Stimulated activated CD4-positive, alpha-beta T cell treated with anti-CD3 and anti-CD28 coated beads, Interleukin-1b, Interleukin-23, amount 100 ng/mL, for 48 hours (primary cell): ENCODE measurements around the gene MYOC.
"Not testable (repeated sequence)": the region's sequence is repeated elsewhere in the genome, so short reads cannot be mapped to it uniquely, and the experiment has no call there.

Experiments
- DNase-seq: peaks from one replicate; pipeline ENCODE4 v3.0.0-alpha.2; 2020

Gene MYOC

DNA sequence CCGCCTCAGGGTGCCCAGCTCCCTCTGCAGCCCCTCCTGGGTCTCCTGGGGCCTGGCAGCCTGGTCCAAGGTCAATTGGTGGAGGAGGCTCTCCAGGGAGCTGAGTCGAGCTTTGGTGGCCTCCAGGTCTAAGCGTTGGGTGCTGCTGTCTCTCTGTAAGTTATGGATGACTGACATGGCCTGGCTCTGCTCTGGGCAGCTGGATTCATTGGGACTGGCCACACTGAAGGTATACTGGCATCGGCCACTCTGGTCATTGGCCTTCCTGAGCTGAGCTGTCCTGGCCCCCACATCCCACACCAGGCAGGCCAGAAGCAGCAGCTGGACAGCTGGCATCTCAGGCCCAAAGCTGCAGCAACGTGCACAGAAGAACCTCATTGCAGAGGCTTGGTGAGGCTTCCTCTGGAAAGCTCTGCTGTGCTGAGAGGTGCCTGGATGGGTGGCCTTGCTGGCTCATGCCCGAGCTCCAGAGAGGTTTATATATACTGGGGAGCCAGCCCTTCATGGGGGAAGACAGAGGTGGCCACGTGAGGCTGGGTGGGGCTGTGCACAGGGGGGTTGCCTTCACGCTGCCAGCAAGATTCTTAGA lies at the start of gene MYOC:
Gene MYOC (minus strand): TSS at position 455 of the 589 bp plus-strand sequence. CDS start 77 bp downstream, at position 378.
- no peak for DNase-seq

DNA sequence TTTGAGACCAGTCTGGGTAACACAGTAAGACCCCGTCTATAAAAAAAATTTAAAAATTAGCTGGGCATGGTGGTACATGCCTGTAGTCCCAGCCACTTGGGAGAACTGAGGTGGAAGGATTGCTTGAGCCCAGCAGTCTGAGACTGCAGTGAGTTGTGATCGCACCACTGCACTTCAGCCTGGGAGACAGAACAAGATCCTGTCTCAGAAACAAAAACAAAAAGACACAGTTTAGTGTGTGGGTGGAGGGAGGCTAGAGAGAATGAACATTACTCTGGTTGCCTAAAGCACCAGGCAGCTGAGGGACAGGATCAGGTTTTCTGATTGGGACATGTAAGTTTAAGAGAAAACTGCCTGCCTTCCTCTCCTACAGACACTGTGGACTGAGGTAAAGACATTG lies 47.0 kb upstream of the MYOC start:
- no peak for DNase-seq

DNA sequence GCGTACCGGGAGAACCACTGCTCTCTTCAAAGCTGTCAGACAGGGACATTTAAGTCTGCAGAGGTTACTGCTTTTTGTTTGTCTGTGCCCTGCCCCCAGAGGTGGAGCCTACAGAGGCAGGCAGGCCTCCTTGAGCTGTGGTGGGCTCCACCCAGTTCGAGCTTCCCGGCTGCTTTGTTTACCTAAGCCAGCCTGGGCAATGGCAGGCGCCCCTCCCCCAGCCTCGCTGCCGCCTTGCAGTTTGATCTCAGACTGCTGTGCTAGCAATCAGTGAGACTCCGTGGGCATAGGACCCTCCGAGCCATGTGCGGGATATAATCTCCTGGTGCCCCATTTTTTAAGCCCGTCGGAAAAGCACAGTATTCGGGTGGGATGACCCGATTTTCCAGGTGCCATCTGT lies 43.3 kb upstream of the MYOC start:
- not testable (repeated sequence) for DNase-seq

DNA sequence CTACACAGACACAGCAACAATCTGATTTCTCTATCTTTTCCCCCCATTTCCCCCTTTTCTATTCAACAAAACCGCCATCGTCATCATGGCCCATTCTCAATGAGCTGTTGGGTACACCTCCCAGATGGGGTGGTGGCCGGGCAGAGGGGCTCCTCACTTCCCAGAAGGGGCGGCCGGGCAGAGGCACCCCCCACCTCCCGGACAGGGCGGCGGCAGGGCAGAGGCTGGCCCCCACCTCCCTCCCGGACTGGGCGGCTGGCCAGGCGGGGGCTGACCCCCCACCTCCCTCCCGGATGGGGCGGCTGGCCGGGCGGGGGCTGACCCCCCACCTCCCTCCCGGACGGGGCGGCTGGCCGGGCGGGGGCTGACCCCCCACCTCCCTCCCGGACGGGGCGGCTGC lies 41.1 kb upstream of the MYOC start:
- not testable (repeated sequence) for DNase-seq

DNA sequence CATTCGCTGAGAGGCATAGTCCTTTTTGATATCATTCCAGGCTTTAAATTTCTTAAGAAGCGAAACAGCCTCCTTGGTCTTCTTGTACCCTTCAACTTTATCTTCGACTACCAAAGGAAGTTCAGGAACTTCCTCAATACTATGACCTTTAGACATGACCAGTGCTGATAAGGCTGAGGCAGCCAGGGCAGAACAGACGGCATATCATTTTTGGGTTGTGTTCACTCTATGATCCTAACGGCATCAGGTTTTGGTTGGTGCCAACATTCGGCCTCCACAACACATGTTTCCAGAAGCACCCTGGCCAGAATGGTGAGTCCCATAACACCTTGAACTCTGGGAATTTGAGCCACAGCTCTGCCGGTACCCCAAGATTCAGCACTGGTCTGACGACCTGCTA lies 31.4 kb upstream of the MYOC start:
- DNase-seq = no peak

DNA sequence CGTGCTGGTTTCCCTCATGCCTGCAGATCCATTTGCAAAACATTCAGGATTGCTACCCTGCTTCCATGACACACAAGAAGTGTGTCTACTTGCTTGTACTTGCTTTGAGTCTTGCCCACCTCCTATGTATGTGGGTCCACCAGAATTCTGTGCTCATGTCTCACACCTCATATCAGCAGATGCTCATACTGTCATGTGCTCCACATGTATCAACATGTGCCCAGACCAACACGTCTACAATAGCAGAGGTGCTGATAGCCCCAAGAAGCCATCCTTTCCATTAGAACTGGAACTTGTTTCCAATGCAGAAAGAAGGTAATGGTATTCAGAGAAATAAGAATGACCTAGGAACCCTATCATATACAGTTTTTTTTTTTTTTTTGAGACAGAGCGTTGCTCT lies 27.9 kb upstream of the MYOC start:
- no peak for DNase-seq

DNA sequence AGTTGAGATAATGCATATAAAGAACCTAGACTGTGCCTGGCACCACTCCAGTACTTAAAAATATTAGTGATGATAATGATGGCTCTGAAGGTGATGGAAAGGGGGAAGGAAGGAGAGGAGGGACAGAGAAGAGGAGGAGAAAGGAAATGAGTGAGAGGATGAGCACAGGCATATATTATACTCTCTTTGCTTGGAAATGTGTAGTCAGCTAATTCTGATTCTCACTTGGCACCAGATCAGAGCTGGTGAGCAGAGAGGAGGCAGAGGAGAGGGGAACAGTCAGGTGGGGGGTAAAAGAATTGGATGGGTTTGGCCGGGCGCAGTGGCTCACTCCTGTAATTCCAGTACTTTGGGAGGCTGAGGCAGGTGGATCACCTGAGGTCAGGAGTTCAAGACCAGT lies 24.3 kb upstream of the MYOC start:
- no peak for DNase-seq

DNA sequence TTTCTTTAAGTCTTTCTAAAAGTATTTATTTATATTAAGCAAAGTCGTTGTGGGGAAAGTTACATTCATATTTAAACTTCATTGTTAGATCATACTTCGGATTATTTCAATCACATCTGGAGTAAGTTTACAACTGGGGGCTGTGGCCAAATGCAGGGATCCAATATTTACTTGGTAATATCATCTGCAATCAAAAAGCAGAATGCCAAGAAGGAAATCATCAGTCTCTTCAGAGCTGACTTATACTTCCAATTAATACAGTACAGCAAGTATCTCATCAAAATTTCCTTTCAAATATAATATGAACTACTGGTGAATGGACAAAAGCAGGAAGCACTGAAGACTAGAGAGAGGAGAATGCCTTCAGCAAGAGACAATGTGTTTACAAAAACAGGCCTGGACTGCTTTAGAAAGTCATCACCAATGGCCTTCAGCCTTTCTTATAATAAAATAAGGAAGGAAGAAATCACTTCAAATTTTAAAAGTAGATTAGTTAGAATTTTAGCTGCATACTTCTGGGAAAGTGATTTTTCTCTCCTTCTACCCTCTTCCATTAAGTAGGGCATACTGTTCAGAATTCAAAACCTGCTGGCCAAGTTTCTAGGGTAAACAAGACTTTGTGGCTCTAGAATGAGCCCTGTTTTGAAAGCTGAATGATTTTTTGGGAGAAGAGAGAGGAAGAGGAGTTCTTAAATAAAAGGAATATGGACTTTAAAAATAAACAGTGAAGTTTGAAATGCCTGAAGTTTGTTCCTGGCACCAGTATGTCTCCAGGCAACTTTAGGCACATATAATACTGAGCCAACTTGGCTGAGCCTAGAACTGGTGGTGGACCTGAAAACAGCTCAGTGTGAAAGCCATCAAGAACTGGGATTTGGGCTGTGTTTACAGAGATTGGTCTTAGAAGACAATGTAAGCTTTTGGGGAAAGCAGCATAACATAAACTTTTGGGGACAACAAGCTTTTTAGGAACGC lies 22.2 kb upstream of the MYOC start:
- DNase-seq = no peak

DNA sequence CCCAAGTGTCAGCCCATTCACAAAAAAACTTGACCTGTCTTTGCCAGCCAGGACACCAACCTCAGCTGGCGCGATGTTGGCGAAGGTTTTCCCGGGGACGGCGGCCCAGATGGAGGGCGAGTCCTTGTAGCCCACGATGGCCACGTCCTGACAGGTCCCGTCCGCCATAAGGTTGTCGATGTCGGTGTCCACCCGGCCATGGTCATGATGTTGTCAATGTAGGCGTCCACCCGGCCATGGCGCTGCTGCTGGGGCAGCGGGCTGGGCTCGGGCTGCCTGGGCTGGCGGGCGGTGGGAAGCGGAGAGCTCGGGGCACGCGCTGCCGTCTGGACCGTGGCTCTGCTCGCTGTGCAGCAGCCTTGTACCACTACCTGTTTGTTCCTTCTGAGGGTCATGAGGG lies 18.3 kb upstream of the MYOC start:
- DNase-seq = no peak

DNA sequence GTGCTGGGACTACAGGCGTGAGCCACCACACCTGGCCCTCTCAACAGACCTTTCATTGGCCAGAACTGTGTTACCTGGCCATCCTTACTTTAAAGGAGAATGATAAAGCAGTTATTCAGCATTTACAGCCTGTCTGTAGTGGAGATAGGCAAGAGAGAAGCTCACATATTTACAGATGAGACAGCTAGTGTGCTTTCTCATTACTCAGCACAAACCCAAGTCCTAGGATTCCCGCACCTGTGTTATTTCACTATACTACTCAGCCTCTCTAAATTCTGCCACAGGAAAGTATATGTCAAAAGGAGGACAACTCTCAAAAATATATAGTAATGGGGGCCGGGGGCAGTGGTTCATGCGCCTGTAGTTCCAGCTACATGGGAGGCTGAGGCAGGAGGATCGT lies 15.9 kb upstream of the MYOC start:
- DNase-seq = no peak

DNA sequence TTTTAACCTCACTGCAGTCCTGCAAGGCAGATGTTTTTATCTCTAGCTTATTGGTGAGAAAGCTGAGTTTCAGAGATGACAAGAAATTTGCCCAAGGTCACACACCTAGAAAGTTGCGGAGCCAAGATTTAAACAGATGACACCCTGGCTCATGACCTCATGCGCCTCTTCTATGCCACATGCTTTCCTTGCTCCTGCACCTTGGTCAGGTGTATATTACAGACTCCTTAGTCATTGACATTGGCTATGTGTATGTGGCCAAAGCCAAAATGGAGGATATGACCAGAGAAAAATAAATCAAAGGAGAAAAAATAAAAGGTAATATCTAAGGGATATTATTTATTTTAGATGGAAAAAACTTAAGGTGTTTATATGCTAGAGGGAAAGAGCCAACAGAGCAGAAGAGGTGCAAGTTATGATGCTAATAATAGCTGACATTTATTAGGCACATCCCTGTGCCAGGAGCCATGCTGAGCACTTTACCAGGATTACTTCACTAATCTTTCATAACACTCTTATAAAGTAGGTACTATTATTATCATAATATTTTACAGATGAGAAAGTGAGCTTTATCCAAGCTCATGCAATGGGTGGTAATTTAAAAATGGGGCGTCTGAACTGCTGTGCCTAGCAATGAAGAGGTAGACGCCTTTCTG lies 13.8 kb upstream of the MYOC start:
- DNase-seq = no peak

DNA sequence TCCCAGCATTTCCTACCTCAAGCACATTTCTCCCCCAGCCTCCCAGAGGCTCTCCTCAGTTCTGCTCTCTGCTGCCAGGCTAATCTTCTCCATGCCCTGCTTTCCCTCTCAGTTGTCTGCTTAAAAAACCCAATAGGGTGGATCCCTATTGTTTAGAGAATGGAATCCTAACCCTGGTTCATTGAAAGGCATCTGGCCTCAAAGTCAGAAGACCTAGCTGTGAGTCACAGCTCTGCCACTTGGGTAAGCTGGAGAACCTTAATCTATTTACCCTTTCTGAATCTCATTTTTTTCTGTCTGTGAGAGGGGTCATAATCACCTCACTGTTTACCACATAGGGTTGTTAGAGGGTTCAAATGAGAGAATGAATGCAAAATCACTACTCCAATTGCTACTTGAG lies 12.5 kb upstream of the MYOC start:
- no peak for DNase-seq

DNA sequence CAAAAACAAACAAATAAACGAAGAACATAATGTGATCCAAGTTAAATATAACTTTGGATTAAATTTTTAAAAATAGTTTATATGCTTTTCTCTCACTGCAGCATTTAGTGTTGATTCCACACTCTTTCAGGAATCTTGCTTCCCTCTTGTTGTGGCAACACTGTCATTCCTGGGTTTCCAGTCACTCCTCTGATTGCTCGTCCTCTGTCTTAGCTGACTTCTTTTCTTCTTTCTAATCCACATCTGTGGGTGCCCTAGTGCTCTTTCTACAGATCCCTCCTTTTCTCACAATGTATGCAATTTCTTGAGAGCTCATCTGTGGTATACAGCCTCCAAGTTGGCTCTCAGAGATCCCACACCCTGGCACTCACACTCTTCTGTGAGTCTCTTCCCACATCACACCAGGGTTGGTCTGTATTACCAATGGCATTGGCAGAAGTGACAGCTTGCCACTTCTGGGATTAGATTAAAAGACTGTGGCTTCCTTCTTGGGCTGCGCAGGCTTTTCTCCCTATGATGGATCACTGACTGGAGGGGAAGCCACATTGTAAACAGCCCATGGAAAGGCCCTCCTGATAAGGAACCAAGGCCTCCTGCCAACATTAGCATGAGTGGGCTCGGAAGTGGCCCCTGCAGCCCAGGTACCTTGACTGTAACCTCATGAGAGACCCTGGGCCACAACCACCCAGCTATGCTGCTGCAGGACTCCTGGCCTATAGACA lies 11.5 kb upstream of the MYOC start:
- no peak for DNase-seq

DNA sequence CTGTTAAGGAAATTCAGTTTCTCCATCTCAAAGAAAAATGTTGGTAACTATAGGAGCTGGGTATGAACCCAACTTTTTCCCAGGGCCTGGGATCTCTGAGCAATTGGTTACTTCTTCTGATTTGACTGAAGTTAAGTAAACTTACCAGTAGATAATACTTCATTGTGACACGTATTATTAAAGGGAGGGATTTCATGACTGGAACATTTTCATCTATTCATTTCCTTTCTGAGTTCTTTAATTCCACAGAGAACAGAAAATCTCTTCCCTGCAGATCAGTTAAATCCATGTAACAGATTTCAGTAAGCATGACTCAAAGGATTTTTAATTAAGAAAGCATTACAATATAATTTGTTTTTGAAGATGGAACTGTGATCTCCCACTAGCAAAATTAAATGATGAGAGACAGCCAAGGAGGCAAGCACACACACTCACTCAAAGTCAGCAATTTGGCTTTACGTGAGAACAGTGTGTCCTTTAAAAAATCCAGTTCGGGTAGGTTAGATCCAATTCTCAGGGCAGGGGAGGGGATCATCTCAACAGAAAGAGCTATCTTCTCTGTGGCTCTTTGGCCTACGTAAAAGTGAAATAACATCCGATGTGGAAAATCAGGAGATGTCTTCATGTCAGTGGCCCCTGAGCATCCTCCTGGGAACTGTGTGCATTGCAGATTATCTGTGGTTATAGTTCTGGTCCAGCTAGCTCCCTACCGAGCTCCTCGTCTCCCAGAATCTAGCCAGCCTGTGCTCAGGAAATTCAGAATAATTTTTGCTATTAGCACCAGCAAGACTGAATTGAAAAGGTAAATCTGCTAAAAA lies 10.8 kb upstream of the MYOC start:
- DNase-seq = no peak

DNA sequence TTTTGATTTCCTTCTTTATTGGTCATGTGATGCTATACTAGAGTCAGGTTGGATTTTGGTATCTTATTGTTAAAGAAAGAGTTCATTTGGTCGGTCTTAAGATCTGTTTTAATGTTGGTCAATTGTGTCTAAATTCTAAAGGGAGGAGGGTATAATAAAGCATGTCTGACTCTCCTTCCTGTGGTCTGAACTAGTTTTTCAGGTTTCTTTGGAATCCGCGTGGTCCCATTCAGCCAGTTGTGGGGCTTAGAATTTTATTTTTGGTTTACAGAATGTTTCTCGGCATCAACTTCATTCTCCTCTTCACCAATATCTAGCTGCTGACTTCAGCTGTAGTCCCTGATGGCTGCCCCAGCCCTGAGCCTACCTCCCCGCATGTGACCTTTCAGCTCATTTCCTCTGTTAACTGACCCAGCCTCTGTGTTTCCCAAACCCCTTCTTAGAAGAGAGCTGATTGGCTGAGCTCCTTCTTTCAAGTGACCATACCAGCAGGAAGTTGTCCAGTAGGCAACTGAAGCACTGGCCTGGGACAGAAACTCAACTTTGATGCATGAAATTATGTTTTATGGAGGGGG lies 8.7 kb upstream of the MYOC start:
- no peak for DNase-seq

DNA sequence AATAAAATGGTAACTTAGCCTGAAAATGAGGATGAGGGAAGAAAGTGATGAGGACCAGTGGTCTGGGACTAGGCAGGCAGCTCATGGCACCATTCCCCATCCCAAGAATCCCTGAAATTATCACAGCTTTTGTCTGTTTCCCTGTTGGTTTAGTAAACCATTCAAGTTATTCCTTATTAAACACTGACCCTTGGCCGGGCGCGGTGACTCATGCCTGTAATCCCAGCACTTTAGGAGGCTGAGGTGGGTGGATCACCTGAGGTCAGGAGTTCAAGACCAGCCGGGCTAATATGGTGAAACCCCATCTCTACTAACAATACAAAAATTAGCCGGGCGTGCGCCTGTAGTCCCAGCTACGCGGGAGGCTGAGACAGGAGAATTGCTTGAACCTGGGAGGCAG lies 3.7 kb upstream of the MYOC start:
- DNase-seq = not testable (repeated sequence)

DNA sequence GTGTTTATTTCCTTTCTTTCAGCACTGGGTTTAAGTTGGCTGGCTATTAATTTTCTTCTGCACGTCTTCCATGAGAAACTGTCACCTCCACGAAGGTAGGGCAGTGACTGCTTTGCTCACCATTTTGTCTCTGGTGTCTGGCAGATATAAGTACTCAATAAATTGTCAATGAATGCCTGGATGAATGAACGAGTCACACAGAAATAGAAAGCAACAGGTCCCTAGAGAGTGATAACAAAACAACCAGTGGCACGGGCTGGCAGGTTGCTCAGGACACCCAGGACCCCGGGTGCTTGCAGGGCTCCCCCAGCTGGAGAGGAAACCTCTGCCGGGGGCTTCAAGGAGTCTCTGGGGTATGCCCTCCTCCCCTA lies 3.2 kb upstream of the MYOC start:
- DNase-seq = no peak

DNA sequence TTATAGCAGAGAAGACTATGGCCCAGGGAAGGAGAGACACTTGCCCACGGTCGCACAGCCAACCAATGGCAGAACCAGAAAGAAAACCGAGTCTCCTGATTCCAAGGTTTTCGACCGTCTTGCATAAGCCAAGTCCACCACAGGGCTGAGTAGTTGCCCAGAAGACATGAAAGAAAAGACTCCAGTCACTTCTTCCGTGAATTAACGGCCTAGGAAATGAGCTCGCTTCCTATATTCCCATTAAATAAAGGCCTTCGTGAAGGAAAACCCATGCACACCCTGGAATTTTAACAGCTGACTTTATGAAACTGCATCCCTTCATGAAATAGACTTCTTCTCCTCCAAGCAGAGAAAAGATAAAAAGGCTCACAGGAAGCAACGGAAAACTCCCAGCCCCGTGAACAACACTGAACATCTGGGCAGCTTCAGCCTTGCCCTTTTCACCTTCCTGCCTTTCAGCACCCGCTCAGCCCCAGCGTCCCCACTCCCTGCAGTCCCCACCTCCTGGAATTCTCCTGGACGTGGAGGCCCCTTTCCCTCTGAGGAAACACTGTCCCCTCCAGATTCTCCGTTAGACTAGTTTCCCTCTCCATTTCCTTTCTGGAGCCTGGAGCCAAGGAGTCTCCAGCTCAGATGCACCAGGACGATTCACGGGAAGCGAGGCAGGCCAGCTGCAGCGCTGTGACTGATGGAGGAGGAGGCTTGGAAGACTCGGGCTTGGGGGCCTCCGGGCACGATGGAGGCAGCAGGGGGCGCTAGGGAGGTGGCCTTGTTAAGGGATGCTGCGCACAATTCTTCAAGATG lies 2.7 kb upstream of the MYOC start:
- peak; percentile 74 for DNase-seq

DNA sequence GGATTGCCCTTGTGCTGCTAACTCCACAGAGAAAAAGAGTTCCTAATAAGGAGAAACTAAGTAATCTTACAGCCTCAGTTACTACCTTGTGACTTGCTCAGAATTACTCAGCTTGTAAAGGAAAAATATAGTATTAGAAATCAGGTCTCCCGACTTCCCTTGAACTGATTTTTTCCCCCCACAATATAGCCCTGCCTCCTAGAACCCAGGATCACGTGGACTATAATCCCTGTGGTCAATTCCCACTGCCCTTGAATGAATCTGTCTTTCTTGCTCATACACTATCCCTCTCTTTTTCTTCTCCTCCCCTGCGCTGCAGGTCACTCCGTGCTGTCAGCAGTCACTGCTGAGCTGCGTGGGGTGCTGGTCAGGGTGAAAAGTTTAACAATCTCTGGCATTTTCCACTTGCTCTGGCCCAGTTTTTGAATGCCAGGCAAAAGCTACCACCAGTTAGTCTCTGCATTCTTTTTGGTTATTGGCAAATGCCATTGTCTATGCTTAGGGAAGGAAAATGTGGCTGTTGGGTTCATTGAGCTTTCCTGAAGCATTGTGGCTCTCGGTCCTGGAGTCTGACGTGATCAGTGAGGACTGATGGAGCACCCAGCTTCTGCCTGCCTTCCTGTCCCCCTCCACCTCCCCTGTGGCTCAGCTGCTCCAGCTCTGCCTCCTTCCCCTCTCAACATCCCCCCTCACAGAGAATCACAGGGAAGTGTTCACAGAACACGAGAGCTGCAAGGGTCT lies 1.9 kb upstream of the MYOC start:
- no peak for DNase-seq

DNA sequence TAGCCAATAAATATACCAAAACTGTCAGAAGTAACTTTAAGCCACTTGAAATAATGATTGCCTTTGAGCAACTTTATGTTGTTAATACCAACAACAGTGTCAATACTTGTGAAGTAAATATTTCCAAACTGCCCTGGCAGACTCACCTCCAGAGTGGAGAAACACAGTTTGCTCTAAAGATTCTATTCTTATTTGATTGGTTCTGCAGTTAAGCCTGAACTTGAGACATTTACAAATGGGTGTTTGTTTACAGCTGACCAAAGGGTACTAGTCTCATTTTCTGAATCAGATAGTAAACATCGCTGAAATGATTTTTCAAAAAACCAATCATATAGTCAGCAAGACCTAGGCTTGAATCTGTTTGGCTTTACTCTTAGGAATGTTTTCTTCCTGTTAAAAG lies 1.3 kb upstream of the MYOC start:
- DNase-seq = no peak

DNA sequence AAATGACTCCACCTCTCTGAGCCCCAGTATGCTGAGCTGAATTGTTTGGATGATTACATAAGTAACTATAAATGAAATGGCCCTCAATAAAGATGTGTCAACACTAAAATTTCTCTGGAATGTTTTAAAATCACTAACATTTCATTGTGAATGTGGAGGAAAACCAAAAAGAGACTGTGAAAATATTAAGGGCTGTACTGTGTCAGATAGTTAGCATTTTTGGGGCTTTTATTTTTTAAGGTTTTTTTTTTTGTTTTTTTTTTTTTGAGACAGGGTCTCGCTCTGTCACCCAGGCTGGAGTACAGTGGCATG lies 6.3 kb downstream of the MYOC start:
- DNase-seq = no peak
